PFSK-1 (cell line): ENCODE data around the gene SHC2.

Experiments
- FOXP2 ChIP-seq: optimal IDR thresholded peaks from 2 replicates; pipeline ENCODE3; 2011; ENCODE audit warnings: borderline replicate concordance, control low read depth, inconsistent platforms; ENCODE audit not compliant: insufficient read depth; ENCODE audit errors: extremely low read length, extremely low read depth
- POLR2AphosphoS5 ChIP-seq: IDR thresholded peaks from 2 replicates; pipeline ENCODE4 v1.6.1; 2012; ENCODE audit warnings: low read depth, mild to moderate bottlenecking, control low read depth, low read length, moderate library complexity
- REST ChIP-seq, 2 experiments: IDR thresholded peaks; 2 replicates each; pipeline versions ENCODE4 v1.6.1 to v1.8.0; 2011 to 2012; ENCODE audit warnings: low read depth in 2 of 2, low read length in 2 of 2, control low read depth in 1 of 2, inconsistent platforms in 1 of 2, mild to moderate bottlenecking in 1 of 2, moderate library complexity in 1 of 2; ENCODE audit not compliant: insufficient read depth in 1 of 2
- SIN3A ChIP-seq: IDR thresholded peaks from 2 replicates; pipeline ENCODE4 v1.6.1; 2012; ENCODE audit warnings: mild to moderate bottlenecking, low read length, moderate library complexity, borderline replicate concordance; ENCODE audit not compliant: insufficient read depth
- TAF1 ChIP-seq: IDR thresholded peaks from 2 replicates; pipeline ENCODE4 v1.6.1; 2012; ENCODE audit warnings: low read length, control low read depth, borderline replicate concordance; ENCODE audit not compliant: insufficient read depth

GRCh38 chr19:441213-441836 lies 19.5 kb downstream of the SHC2 start:
- TF ChIP-seq REST (IDR thresholded peaks at IDR 0.05; ENCODE audit: insufficient read depth in 1 of 2, low read depth in 2 of 2, low read length in 2 of 2): no peak
- no peak for TF ChIP-seq POLR2AphosphoS5
- no peak for TF ChIP-seq TAF1
- TF ChIP-seq FOXP2: no peak
- no peak for TF ChIP-seq SIN3A
